ENCODE measurements around the gene NCOA5. TPM values are rescaled to one million over a fixed set of nuclear protein-coding genes. Genes with fewer than 3 reads are reported as not detected.

The NCOA5 gene
- total RNA-seq, 2 experiments from 2014 or later, result 9.7 to 10.5 TPM

DNA sequence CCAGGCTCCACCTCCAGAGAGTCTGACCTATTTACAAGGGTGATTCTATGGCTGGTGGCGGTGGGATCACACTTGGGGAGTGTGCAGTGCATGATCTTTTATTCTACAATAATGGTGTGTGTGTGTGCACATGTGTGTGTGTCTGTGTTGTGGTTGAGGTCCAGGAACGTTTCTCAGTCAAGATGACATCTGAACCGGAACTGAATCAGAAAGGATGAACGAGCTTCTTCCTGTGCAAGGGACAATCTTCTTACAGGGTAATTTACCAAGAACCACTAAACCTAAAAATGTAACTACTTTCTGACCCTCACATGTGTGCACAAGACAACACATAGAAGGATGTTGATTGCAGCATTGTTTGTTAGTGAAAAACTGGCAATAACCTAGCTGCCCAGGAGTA is 72.5 kb downstream of the NCOA5 start:
- Histone ChIP-seq H3K27me3 (ENCODE audit: control insufficient read depth in 1 of 2, insufficient read depth in 2 of 2, low read length in 2 of 2) (peaks cover 19 to 23% of the 10 kb centered on the region in 2 experiments), H3K36me3 (ENCODE audit: insufficient read depth, low read length) (no peaks in the 10 kb centered on the region), H3K4me1 (ENCODE audit: insufficient read depth, low read length) (peaks cover 38% of the 10 kb centered on the region), H3K9me3 (ENCODE audit: control insufficient read depth in 1 of 2, insufficient read depth in 1 of 2, low read length in 2 of 2) (peaks cover 0 to 8% of the 10 kb centered on the region in 2 experiments), H3K4me3 (ENCODE audit: low read length) (no peak overlapping the region), H3K27ac (ENCODE audit: low read depth in 1 of 2, low read length in 2 of 2) (no peak overlapping the region)
- POLR2A ChIA-PET, result no interaction called here
- CTCF ChIA-PET, result interaction anchor here (0.8 kb wide), 1 partner anchor 30 kb away, joined by 3 read pairs; no protein-coding TSS in a partner anchor
- Mint-ChIP-seq H3K27ac (no peak overlapping the region), H3K9me3 (no peaks in the 10 kb centered on the region), H3K36me3 (ENCODE audit: low read depth) (no peaks in the 10 kb centered on the region), H3K27me3 (peaks cover 70% of the 10 kb centered on the region), H3K4me3 (no peak overlapping the region), H3K4me1 (ENCODE audit: low read depth) (peaks cover 43% of the 10 kb centered on the region)
- DNase-seq, result no peak
- no peak for ATAC-seq (ENCODE audit: poor library complexity)
- TF ChIP-seq CTCF (IDR thresholded peaks at IDR 0.05), result no peak
- intact Hi-C loops (cut with DNase I, micrococcal nuclease), result no loop called here

GRCh38 chr20:46014517-46015396 is 75.0 kb downstream of the NCOA5 start:
- Histone ChIP-seq H3K36me3 (ENCODE audit: insufficient read depth, low read length) (no peaks in the 10 kb centered on the region), H3K4me1 (ENCODE audit: insufficient read depth, low read length) (peaks cover 49% of the 10 kb centered on the region), H3K27me3 (ENCODE audit: control insufficient read depth in 1 of 2, insufficient read depth in 2 of 2, low read length in 2 of 2) (peaks cover 37 to 40% of the 10 kb centered on the region in 2 experiments), H3K27ac (ENCODE audit: low read depth in 1 of 2, low read length in 2 of 2) (no peak overlapping the region), H3K4me3 (ENCODE audit: low read length) (no peak overlapping the region), H3K9me3 (ENCODE audit: control insufficient read depth in 1 of 2, insufficient read depth in 1 of 2, low read length in 2 of 2) (peaks cover 0 to 26% of the 10 kb centered on the region in 2 experiments)
- CTCF ChIA-PET, result interaction anchor here (1.0 to 3.4 kb wide), 10 partner anchors 8 to 334 kb away, joined by 3 to 27 read pairs (median 9); no protein-coding TSS in a partner anchor
- DNase-seq, result no peak
- Mint-ChIP-seq H3K4me3 (peak overlapping the region; percentile 58), H3K36me3 (ENCODE audit: low read depth) (no peaks in the 10 kb centered on the region), H3K9me3 (no peaks in the 10 kb centered on the region), H3K27ac (no peak overlapping the region), H3K27me3 (peaks cover 78% of the 10 kb centered on the region), H3K4me1 (ENCODE audit: low read depth) (peaks cover 54% of the 10 kb centered on the region)
- intact Hi-C loops (cut with DNase I, micrococcal nuclease), result loop anchor here (1.0 to 5.0 kb wide), 4 partner anchors 27 to 160 kb away; partner anchors contain the start of genes ZNF335 (in 2 of the 2) and NCOA5 (in 1 of the 2)
- no peak for ATAC-seq (ENCODE audit: poor library complexity)
- no peak for TF ChIP-seq CTCF (IDR thresholded peaks at IDR 0.05)
- POLR2A ChIA-PET, result interaction anchor here (1.4 to 2.9 kb wide), 4 partner anchors 10 to 80 kb away, joined by 3 to 11 read pairs (median 5); no protein-coding TSS in a partner anchor

GRCh38 chr20:46013829-46014516 is 75.8 kb downstream of the NCOA5 start:
- peak overlapping the region; percentile 43 for H3K4me3 ChIP-seq (ENCODE audit: low read length)
- H3K27ac ChIP-seq (ENCODE audit: low read depth in 1 of 2, low read length in 2 of 2), result no peak overlapping the region
- no peaks in the 10 kb centered on the region for H3K36me3 ChIP-seq (ENCODE audit: insufficient read depth, low read length)
- Mint-ChIP-seq H3K4me3 (peak overlapping the region; percentile 35), H3K9me3 (no peaks in the 10 kb centered on the region), H3K36me3 (ENCODE audit: low read depth) (no peaks in the 10 kb centered on the region), H3K4me1 (ENCODE audit: low read depth) (peaks cover 62% of the 10 kb centered on the region), H3K27me3 (peaks cover 86% of the 10 kb centered on the region), H3K27ac (no peak overlapping the region)
- peaks cover 55% of the 10 kb centered on the region for H3K4me1 ChIP-seq (ENCODE audit: insufficient read depth, low read length)
- DNase-seq (peak; percentile 46 to 88 (median 60)), ATAC-seq (ENCODE audit: poor library complexity) (peak; percentile 57)
- CTCF ChIA-PET, result interaction anchor here (0.7 to 3.4 kb wide), 11 partner anchors 9 to 335 kb away, joined by 3 to 27 read pairs (median 6); no protein-coding TSS in a partner anchor
- intact Hi-C loops (cut with DNase I, micrococcal nuclease), result loop anchor here (1.0 to 5.0 kb wide), 4 partner anchors 27 to 161 kb away; partner anchors contain the start of genes ZNF335 (in 2 of the 2) and NCOA5 (in 1 of the 2)
- POLR2A ChIA-PET, result interaction anchor here (0.8 to 2.9 kb wide), 8 partner anchors 9 to 160 kb away, joined by 3 to 11 read pairs (median 4); no protein-coding TSS in a partner anchor
- TF ChIP-seq CTCF (IDR thresholded peaks at IDR 0.05), result peak; percentile 96
- H3K9me3 ChIP-seq (ENCODE audit: control insufficient read depth in 1 of 2, insufficient read depth in 1 of 2, low read length in 2 of 2), result peaks cover 0 to 26% of the 10 kb centered on the region in 2 experiments
- peaks cover 41 to 48% of the 10 kb centered on the region in 2 experiments for H3K27me3 ChIP-seq (ENCODE audit: control insufficient read depth in 1 of 2, insufficient read depth in 2 of 2, low read length in 2 of 2)
